Karpas-422 (cell line): ENCODE data around the gene STRIP2. TPM values are rescaled to one million over a fixed set of nuclear protein-coding genes. Genes with fewer than 3 reads are reported as not detected.
A peak's percentile ranks its signal among the peaks of the same experiment; 100 is the strongest.

Experiments used
- DNase-seq: peaks from one replicate; pipeline ENCODE4 v3.0.0-alpha.2; 2015
- H2AFZ ChIP-seq: fragments of 200-600 bp; sonication (generic); 2 replicates; pipeline ENCODE4 v1.6.1; 2014; ENCODE audit warnings: antibody characterized with exemption, low read length, mixed read lengths
- H3K27ac ChIP-seq: fragments of 200-600 bp; sonication (generic); 2 replicates; pipeline ENCODE4 v1.5.1; 2014; ENCODE audit warnings: mild to moderate bottlenecking, low read length, moderate library complexity
- H3K27me3 ChIP-seq: fragments of 200-600 bp; sonication (generic); 2 replicates; pipeline ENCODE4 v1.6.1; 2014; ENCODE audit warnings: low read length, mixed read lengths
- H3K36me3 ChIP-seq: fragments of 200-600 bp; sonication (generic); 2 replicates; pipeline ENCODE4 v1.6.1; 2014; ENCODE audit warnings: low read length, mixed read lengths; ENCODE audit not compliant: insufficient read depth
- H3K4me1 ChIP-seq: fragments of 200-600 bp; sonication (generic); 2 replicates; pipeline ENCODE4 v1.6.1; 2014; ENCODE audit warnings: mild to moderate bottlenecking, low read length, mixed read lengths
- H3K4me2 ChIP-seq: fragments of 200-600 bp; sonication (generic); 2 replicates; pipeline ENCODE4 v1.6.1; 2014; ENCODE audit warnings: low read length, low read depth, mild to moderate bottlenecking; ENCODE audit not compliant: poor library complexity, severe bottlenecking
- H3K4me3 ChIP-seq: fragments of 200-600 bp; sonication (generic); 2 replicates; pipeline ENCODE4 v1.5.1; 2014; ENCODE audit warnings: mild to moderate bottlenecking, antibody characterized with exemption, low read length, mixed read lengths
- H3K79me2 ChIP-seq: fragments of 200-600 bp; sonication (generic); 2 replicates; pipeline ENCODE4 v1.6.1; 2014; ENCODE audit warnings: mild to moderate bottlenecking, low read length, mixed read lengths
- H3K9ac ChIP-seq: fragments of 200-600 bp; sonication (generic); 2 replicates; pipeline ENCODE4 v1.6.0; 2014; ENCODE audit warnings: low read length
- H3K9me2 ChIP-seq: fragments of 200-600 bp; sonication (generic), shearing (Covaris generic); replicated peaks from 2 replicates; pipeline ENCODE4 v1.6.0; 2014; ENCODE audit warnings: mild to moderate bottlenecking, low read length, moderate library complexity; ENCODE audit not compliant: insufficient read depth
- H3K9me3 ChIP-seq: fragments of 300-700, 200-600 bp; sonication (generic); 2 replicates; pipeline ENCODE4 v1.6.1; 2014; ENCODE audit warnings: low read length, mixed read lengths
- H4K20me1 ChIP-seq: fragments of 200-600 bp; sonication (generic); 2 replicates; pipeline ENCODE4 v1.6.1; 2014; ENCODE audit warnings: mild to moderate bottlenecking, antibody characterized with exemption, low read length, low read depth; ENCODE audit not compliant: insufficient read depth
- total RNA-seq: library from RNA; depleted of rRNA; stranded (reverse); fragments of >200 nt; shearing (Covaris generic); gene quantifications from 2 replicates; pipeline ENCODE4 v1.2.3, GENCODE V29; 2014; ENCODE audit warnings: low replicate concordance; rRNA removed

Gene STRIP2, protein sequence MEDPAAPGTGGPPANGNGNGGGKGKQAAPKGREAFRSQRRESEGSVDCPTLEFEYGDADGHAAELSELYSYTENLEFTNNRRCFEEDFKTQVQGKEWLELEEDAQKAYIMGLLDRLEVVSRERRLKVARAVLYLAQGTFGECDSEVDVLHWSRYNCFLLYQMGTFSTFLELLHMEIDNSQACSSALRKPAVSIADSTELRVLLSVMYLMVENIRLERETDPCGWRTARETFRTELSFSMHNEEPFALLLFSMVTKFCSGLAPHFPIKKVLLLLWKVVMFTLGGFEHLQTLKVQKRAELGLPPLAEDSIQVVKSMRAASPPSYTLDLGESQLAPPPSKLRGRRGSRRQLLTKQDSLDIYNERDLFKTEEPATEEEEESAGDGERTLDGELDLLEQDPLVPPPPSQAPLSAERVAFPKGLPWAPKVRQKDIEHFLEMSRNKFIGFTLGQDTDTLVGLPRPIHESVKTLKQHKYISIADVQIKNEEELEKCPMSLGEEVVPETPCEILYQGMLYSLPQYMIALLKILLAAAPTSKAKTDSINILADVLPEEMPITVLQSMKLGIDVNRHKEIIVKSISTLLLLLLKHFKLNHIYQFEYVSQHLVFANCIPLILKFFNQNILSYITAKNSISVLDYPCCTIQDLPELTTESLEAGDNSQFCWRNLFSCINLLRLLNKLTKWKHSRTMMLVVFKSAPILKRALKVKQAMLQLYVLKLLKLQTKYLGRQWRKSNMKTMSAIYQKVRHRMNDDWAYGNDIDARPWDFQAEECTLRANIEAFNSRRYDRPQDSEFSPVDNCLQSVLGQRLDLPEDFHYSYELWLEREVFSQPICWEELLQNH
- 0.15 and 0.22 TPM in 2 replicates for total RNA-seq

- peak; percentile 92 for DNase-seq
- Histone ChIP-seq H3K4me3 (peak within 1 kb of the TSS; percentile 71), H4K20me1 (no peaks in the 10 kb centered on the region), H3K4me1 (peaks cover 13% of the 10 kb centered on the region), H3K36me3 (no peaks in the 10 kb centered on the region), H3K9me3 (no peaks in the 10 kb centered on the region), H3K9ac (peak within 1 kb of the TSS; percentile 70), H3K27me3 (no peaks in the 10 kb centered on the region), H3K4me2 (peak within 1 kb of the TSS; percentile 87), H2AFZ (peak within 1 kb of the TSS; percentile 93), H3K9me2 (no peaks in the 10 kb centered on the region), H3K27ac (no peak within 1 kb of the TSS), H3K79me2 (no peaks in the 10 kb centered on the region)
Measured at GRCh38 chr7:129433847-129434674, at the start of gene STRIP2. Gene STRIP2, plus strand, starts transcription at chr7:129434432. Its CDS starts 41 bp downstream, at chr7:129434473.

GRCh38 chr7:129385116-129385515, 49.1 kb upstream of the STRIP2 start:
- DNase-seq = no peak
- Histone ChIP-seq H3K36me3 (no peaks in the 10 kb centered on the region), H2AFZ (no peak overlapping the region), H4K20me1 (0 out of 2 replicates have a peak, but pooled peaks cover 4% of the 10 kb centered on the region), H3K79me2 (no peaks in the 10 kb centered on the region), H3K27ac (no peak overlapping the region), H3K4me3 (no peak overlapping the region), H3K4me2 (no peak overlapping the region), H3K9me2 (no peaks in the 10 kb centered on the region), H3K27me3 (no peaks in the 10 kb centered on the region), H3K9ac (no peak overlapping the region), H3K9me3 (no peaks in the 10 kb centered on the region), H3K4me1 (peaks cover 9% of the 10 kb centered on the region)

- Histone ChIP-seq H3K27me3 (no peaks in the 10 kb centered on the region), H2AFZ (no peak overlapping the region), H3K4me1 (peaks cover 9% of the 10 kb centered on the region), H3K9ac (no peak overlapping the region), H3K9me2 (no peaks in the 10 kb centered on the region), H3K27ac (no peak overlapping the region), H3K9me3 (no peaks in the 10 kb centered on the region), H3K36me3 (no peaks in the 10 kb centered on the region), H4K20me1 (0 out of 2 replicates have a peak, but pooled peaks cover 4% of the 10 kb centered on the region), H3K4me3 (no peak overlapping the region), H3K4me2 (no peak overlapping the region), H3K79me2 (no peaks in the 10 kb centered on the region)
- no peak for DNase-seq
Measured at GRCh38 chr7:129385598-129385997, 48.6 kb upstream of the STRIP2 start.

GRCh38 chr7:129386506-129386905, 47.7 kb upstream of the STRIP2 start:
- no peak overlapping the region for H3K9ac ChIP-seq
- H4K20me1 ChIP-seq = 0 out of 2 replicates have a peak, but pooled peaks cover 4% of the 10 kb centered on the region
- H3K27ac ChIP-seq = no peak overlapping the region
- no peak overlapping the region for H3K4me2 ChIP-seq
- H3K36me3 ChIP-seq = no peaks in the 10 kb centered on the region
- no peaks in the 10 kb centered on the region for H3K79me2 ChIP-seq
- H3K4me1 ChIP-seq = peaks cover 9% of the 10 kb centered on the region
- no peaks in the 10 kb centered on the region for H3K9me2 ChIP-seq
- H3K27me3 ChIP-seq = no peaks in the 10 kb centered on the region
- no peaks in the 10 kb centered on the region for H3K9me3 ChIP-seq
- H3K4me3 ChIP-seq = no peak overlapping the region
- DNase-seq = no peak
- no peak overlapping the region for H2AFZ ChIP-seq

DNA sequence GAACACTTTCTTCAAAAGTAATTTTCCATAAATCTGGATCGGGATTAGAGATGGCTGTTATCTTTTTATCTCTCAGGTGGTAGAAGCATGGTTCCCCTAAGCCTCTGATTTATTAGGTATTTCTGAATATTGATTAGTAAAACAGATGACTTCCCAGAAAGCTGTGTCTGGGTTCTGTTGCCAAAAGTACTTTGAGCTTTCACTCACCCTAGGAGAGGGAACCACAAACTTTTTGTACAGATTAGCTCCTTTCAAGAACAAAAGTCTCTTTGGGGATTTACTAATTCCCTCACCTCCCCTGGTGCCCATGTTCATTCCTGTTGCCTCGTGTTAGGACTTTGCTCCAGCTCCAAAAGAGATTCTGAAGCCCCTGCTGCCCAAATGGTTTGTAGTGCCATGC, 46.7 kb upstream of the STRIP2 start:
- Histone ChIP-seq H3K27ac (no peak overlapping the region), H3K9me2 (no peaks in the 10 kb centered on the region)

GRCh38 chr7:129388333-129389098, 45.7 kb upstream of the STRIP2 start:
- Histone ChIP-seq H3K9me3 (no peaks in the 10 kb centered on the region), H3K36me3 (no peaks in the 10 kb centered on the region), H2AFZ (no peak overlapping the region), H3K27me3 (no peaks in the 10 kb centered on the region), H3K9me2 (no peaks in the 10 kb centered on the region), H3K79me2 (no peaks in the 10 kb centered on the region), H3K9ac (no peak overlapping the region), H4K20me1 (no peaks in the 10 kb centered on the region), H3K4me2 (no peak overlapping the region), H3K4me1 (peaks cover 9% of the 10 kb centered on the region), H3K27ac (no peak overlapping the region), H3K4me3 (no peak overlapping the region)
- no peak for DNase-seq

More for the DNA sequence above, 46.7 kb upstream of the STRIP2 start:
- H4K20me1 ChIP-seq = no peaks in the 10 kb centered on the region
- no peaks in the 10 kb centered on the region for H3K79me2 ChIP-seq
- no peaks in the 10 kb centered on the region for H3K27me3 ChIP-seq
- H3K36me3 ChIP-seq = no peaks in the 10 kb centered on the region
- H3K4me3 ChIP-seq = no peak overlapping the region
- no peak for DNase-seq
- H3K4me1 ChIP-seq = peaks cover 9% of the 10 kb centered on the region
- H3K9ac ChIP-seq = no peak overlapping the region
- no peak overlapping the region for H2AFZ ChIP-seq
- no peak overlapping the region for H3K4me2 ChIP-seq
- no peaks in the 10 kb centered on the region for H3K9me3 ChIP-seq

GRCh38 chr7:129389829-129390228, 44.4 kb upstream of the STRIP2 start:
- Histone ChIP-seq H3K4me3 (no peak overlapping the region), H3K79me2 (no peaks in the 10 kb centered on the region), H3K27me3 (no peaks in the 10 kb centered on the region), H3K9ac (no peak overlapping the region), H3K27ac (no peak overlapping the region), H3K9me3 (no peaks in the 10 kb centered on the region), H3K9me2 (no peaks in the 10 kb centered on the region), H3K4me1 (peaks cover 9% of the 10 kb centered on the region), H4K20me1 (no peaks in the 10 kb centered on the region), H3K36me3 (no peaks in the 10 kb centered on the region), H2AFZ (no peak overlapping the region), H3K4me2 (no peak overlapping the region)
- DNase-seq = peak; percentile 42
